ENCODE results near the gene C1orf52. TPM values are rescaled to one million over a fixed set of nuclear protein-coding genes. Genes with fewer than 3 reads are reported as not detected.

C1orf52 gene
- total RNA-seq, 2 experiments from 2014 or later: 62.4 to 66.6 TPM

DNA sequence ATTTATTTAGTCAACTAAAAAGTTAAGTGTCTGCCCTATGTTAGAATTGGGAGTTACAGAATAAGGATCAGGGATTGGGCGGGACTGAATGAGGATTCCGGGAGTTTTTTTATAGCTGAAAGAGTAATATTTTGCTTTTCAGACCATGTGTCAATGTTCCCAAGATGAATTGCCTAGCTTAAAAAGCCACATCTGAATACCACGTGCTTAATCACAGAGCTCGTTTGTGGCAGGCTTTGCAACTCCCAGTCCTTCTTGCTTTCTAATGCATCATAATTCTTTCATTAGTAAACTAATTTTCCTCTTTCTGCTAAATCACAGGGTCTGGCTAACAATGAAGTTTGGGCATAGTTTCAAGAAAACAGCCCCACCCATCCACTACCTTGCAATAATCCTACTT lies 21.2 kb upstream of the C1orf52 start:
- ATAC-seq (ENCODE audit: poor library complexity) (no peak), DNase-seq (no peak)
- ChIA-PET POLR2A (interaction anchor here (1.4 kb wide), 1 partner anchor 21 kb away, joined by 4 read pairs; the partner anchor contains the start of gene C1orf52), CTCF (no interaction called here)
- H3K4me1 ChIP-seq (ENCODE audit: insufficient read depth, low read length): peaks cover 22% of the 10 kb centered on the region
- H3K4me3 ChIP-seq (ENCODE audit: low read length): no peak overlapping the region
- H3K27me3 Mint-ChIP-seq: no peaks in the 10 kb centered on the region
- H3K36me3 ChIP-seq (ENCODE audit: insufficient read depth, low read length): no peaks in the 10 kb centered on the region
- no peak overlapping the region for H3K4me3 Mint-ChIP-seq
- TF ChIP-seq, protein P1, sequence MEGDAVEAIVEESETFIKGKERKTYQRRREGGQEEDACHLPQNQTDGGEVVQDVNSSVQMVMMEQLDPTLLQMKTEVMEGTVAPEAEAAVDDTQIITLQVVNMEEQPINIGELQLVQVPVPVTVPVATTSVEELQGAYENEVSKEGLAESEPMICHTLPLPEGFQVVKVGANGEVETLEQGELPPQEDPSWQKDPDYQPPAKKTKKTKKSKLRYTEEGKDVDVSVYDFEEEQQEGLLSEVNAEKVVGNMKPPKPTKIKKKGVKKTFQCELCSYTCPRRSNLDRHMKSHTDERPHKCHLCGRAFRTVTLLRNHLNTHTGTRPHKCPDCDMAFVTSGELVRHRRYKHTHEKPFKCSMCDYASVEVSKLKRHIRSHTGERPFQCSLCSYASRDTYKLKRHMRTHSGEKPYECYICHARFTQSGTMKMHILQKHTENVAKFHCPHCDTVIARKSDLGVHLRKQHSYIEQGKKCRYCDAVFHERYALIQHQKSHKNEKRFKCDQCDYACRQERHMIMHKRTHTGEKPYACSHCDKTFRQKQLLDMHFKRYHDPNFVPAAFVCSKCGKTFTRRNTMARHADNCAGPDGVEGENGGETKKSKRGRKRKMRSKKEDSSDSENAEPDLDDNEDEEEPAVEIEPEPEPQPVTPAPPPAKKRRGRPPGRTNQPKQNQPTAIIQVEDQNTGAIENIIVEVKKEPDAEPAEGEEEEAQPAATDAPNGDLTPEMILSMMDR (IDR thresholded peaks at IDR 0.05): no peak
- peaks cover 2% of the 10 kb centered on the region for H3K36me3 Mint-ChIP-seq (ENCODE audit: low read depth)
- no peaks in the 10 kb centered on the region for H3K27me3 ChIP-seq (ENCODE audit: control insufficient read depth in 1 of 2, insufficient read depth in 2 of 2, low read length in 2 of 2)
- intact Hi-C loops (cut with DNase I, micrococcal nuclease): no loop called here
- H3K9me3 Mint-ChIP-seq: no peaks in the 10 kb centered on the region
- no peaks in the 10 kb centered on the region for H3K9me3 ChIP-seq (ENCODE audit: control insufficient read depth in 1 of 2, insufficient read depth in 1 of 2, low read length in 2 of 2)
- H3K27ac ChIP-seq (ENCODE audit: low read depth in 1 of 2, low read length in 2 of 2): no peak overlapping the region
- H3K4me1 Mint-ChIP-seq (ENCODE audit: low read depth): peaks cover 20% of the 10 kb centered on the region
- no peak overlapping the region for H3K27ac Mint-ChIP-seq

DNA sequence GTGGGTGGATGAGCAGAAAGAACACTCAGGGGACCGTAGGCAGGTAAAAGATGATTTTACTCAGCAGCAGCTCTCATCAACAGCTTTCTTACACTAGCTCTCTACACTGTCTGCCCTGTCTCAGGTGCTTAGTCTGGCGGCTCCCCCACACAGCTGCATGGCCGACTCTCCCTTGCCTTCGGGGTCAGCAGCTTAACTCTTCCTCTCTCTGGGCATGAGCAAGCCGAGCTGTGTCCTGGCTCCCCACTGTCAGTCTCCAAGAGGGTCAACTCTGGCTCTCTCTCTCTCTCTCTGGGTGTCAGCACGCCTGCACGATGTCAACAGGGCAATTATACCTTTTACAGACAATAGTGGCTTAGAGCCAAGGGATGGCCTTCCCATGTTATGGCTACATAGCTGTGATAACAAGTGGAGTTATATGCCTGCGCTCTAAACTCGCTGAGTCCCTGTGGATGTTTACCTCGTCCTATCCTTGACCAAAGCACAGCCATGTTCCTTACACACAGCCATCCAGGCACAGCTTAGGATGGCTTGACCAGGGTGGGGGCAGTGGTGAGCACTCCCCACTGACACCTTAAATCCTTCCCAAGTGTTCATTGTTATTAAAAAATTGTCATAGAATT lies 20.1 kb upstream of the C1orf52 start:
- intact Hi-C loops (cut with DNase I, micrococcal nuclease): loop anchor here (5.0 to 10.0 kb wide), 8 partner anchors 77 to 775 kb away; partner anchors contain the start of genes CTBS (in 2 of the 2), GNG5 (in 1 of the 2), SPATA1 (in 1 of the 2) and SSX2IP (in 1 of the 2)
- H3K27me3 ChIP-seq (ENCODE audit: control insufficient read depth in 1 of 2, insufficient read depth in 2 of 2, low read length in 2 of 2): no peaks in the 10 kb centered on the region
- H3K36me3 ChIP-seq (ENCODE audit: insufficient read depth, low read length): no peaks in the 10 kb centered on the region
- Mint-ChIP-seq H3K27me3 (no peaks in the 10 kb centered on the region), H3K27ac (peak overlapping the region; percentile 13), H3K9me3 (no peaks in the 10 kb centered on the region), H3K4me1 (ENCODE audit: low read depth) (peaks cover 31% of the 10 kb centered on the region), H3K36me3 (ENCODE audit: low read depth) (peaks cover 9% of the 10 kb centered on the region), H3K4me3 (no peak overlapping the region)
- DNase-seq: no peak
- TF ChIP-seq, protein P1 (IDR thresholded peaks at IDR 0.05): no peak
- CTCF ChIA-PET: interaction anchor here (0.6 to 1.0 kb wide), 2 partner anchors 20 to 23 kb away, joined by 3 to 4 read pairs; partner anchors contain the start of gene C1orf52
- no peak overlapping the region for H3K4me3 ChIP-seq (ENCODE audit: low read length)
- no peak overlapping the region for H3K27ac ChIP-seq (ENCODE audit: low read depth in 1 of 2, low read length in 2 of 2)
- H3K9me3 ChIP-seq (ENCODE audit: control insufficient read depth in 1 of 2, insufficient read depth in 1 of 2, low read length in 2 of 2): no peaks in the 10 kb centered on the region
- POLR2A ChIA-PET: interaction anchor here (0.7 kb wide), 1 partner anchor 1803 kb away, joined by 3 read pairs; no protein-coding TSS in a partner anchor
- no peak for ATAC-seq (ENCODE audit: poor library complexity)
- H3K4me1 ChIP-seq (ENCODE audit: insufficient read depth, low read length): peaks cover 28% of the 10 kb centered on the region

DNA sequence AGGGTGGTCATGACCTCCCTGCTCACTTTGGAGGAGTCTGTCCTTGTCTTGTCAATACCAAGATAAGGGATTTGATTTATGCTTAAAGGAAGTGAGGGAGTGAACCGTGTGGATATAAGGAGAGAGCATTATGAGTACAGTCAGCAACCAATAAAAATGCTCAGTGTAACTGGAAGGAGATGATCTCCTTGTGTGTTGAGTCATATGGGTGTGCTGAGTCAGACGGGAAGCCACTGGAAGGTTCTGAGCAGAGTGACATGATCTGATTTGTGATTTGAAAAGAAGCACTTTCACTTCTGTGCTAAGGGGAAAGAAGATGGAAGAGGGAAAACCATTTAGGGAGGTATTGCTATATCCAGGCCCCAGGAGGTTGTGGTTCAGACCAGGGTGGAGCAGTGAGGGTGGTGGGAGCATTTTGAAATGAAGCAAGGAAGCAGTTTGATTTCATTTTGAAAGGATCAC lies 19.4 kb upstream of the C1orf52 start:
- POLR2A ChIA-PET: interaction anchor here (0.7 kb wide), 1 partner anchor 1804 kb away, joined by 3 read pairs; no protein-coding TSS in a partner anchor

More for the DNA sequence above, 19.4 kb upstream of the C1orf52 start:
- Mint-ChIP-seq H3K27me3 (no peaks in the 10 kb centered on the region), H3K4me3 (peak overlapping the region; percentile 3), H3K9me3 (no peaks in the 10 kb centered on the region), H3K36me3 (ENCODE audit: low read depth) (peaks cover 10% of the 10 kb centered on the region), H3K27ac (peak overlapping the region; percentile 13), H3K4me1 (ENCODE audit: low read depth) (peaks cover 37% of the 10 kb centered on the region)
- intact Hi-C loops (cut with DNase I, micrococcal nuclease): loop anchor here (5.0 to 10.0 kb wide), 8 partner anchors 77 to 774 kb away; partner anchors contain the start of genes CTBS (in 2 of the 2), GNG5 (in 1 of the 2), SPATA1 (in 1 of the 2) and SSX2IP (in 1 of the 2)
- Histone ChIP-seq H3K4me1 (ENCODE audit: insufficient read depth, low read length) (peaks cover 28% of the 10 kb centered on the region), H3K36me3 (ENCODE audit: insufficient read depth, low read length) (no peaks in the 10 kb centered on the region), H3K9me3 (ENCODE audit: control insufficient read depth in 1 of 2, insufficient read depth in 1 of 2, low read length in 2 of 2) (no peaks in the 10 kb centered on the region), H3K27me3 (ENCODE audit: control insufficient read depth in 1 of 2, insufficient read depth in 2 of 2, low read length in 2 of 2) (no peaks in the 10 kb centered on the region), H3K4me3 (ENCODE audit: low read length) (no peak overlapping the region), H3K27ac (ENCODE audit: low read depth in 1 of 2, low read length in 2 of 2) (peak overlapping the region in 1 of 2 donors; percentile 31)
- CTCF ChIA-PET: interaction anchor here (4.0 to 11.2 kb wide), 2 partner anchors 20 to 334 kb away, joined by 27 to 119 read pairs; partner anchors contain the start of gene C1orf52
- TF ChIP-seq, protein P1 (IDR thresholded peaks at IDR 0.05): no peak
- DNase-seq (peak in 5 of 14 experiments; percentile 16 to 70 (median 51)), ATAC-seq (ENCODE audit: poor library complexity) (no peak)

Data from CD4-positive, alpha-beta T cell (primary cell).